ENCODE data around the gene COL8A1.
"Not testable (repeated sequence)": the region's sequence is repeated elsewhere in the genome, so short reads cannot be mapped to it uniquely, and the experiment has no call there.

COL8A1 gene

GRCh38 chr3:99638167-99638948, at the start of gene COL8A1:
Gene COL8A1, plus strand, starts transcription at chr3:99638594. Its CDS starts 152,089 bp downstream, at chr3:99790683.
- no peak for DNase-seq (ENCODE audit: low spot score)

GRCh38 chr3:99589168-99589567, 49.2 kb upstream of the COL8A1 start:
- DNase-seq (ENCODE audit: low spot score), result not testable (repeated sequence)

- DNase-seq (ENCODE audit: low spot score), result no peak
These were observed 38.5 kb upstream of the COL8A1 start for GRCh38 chr3:99599894-99600293.

GRCh38 chr3:99601515-99601914, 36.9 kb upstream of the COL8A1 start:
- DNase-seq (ENCODE audit: low spot score), result no peak

DNA sequence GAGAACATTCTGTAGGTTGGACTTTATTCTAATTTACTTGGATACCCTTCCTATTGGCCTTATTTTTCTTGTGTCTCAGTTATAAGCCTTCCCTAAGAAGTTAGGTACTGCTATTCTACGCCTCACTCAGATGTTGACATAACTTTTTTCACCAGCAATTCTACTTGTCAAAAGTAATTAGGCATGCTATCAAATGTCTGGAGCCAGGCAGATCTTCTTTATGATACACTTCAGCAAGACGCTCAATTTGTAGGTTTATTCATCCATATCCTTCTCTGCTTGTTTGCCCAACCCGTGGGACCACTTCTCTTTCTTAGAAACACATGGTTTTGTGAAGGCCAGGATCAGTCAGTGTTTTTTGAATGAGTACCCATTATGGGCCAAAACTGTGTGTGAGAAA, 36.2 kb upstream of the COL8A1 start:
- no peak for DNase-seq (ENCODE audit: low spot score)

- DNase-seq (ENCODE audit: low spot score), result no peak
These were observed 31.2 kb upstream of the COL8A1 start for GRCh38 chr3:99607151-99607550.

GRCh38 chr3:99614768-99615167, 23.6 kb upstream of the COL8A1 start:
- no peak for DNase-seq (ENCODE audit: low spot score)

DNA sequence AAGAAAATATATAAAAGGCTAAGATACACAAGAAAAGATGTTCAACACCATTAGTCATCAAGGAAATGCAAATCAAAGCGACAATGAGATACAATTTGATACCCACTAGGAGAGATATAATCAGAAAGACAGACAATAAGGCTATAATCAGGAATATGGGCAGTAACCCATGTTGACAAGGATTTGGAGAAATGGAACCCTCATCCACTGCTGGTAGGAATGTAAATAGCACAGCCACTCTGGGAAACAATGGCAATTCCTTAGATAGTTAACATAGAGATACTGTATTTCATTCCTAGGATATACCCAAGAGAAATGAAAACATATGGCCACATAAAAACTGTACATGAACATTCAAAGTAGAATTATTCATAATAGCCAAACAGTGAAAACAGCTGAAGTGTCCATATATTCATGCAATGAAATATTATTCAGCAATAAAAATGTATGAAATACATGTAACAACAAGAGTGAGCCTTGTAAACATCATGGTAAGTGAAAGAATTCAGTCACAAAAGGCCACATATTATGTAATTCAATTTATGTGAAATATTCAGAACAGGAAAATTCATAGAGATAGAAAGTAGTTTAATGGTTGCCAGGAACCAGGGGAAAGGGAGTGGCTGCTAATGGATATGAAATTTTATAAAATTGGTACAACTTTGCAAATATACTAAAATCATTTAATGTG, 18.2 kb upstream of the COL8A1 start:
- DNase-seq (ENCODE audit: low spot score), result no peak

GRCh38 chr3:99620976-99621375, 17.4 kb upstream of the COL8A1 start:
- no peak for DNase-seq (ENCODE audit: low spot score)

DNA sequence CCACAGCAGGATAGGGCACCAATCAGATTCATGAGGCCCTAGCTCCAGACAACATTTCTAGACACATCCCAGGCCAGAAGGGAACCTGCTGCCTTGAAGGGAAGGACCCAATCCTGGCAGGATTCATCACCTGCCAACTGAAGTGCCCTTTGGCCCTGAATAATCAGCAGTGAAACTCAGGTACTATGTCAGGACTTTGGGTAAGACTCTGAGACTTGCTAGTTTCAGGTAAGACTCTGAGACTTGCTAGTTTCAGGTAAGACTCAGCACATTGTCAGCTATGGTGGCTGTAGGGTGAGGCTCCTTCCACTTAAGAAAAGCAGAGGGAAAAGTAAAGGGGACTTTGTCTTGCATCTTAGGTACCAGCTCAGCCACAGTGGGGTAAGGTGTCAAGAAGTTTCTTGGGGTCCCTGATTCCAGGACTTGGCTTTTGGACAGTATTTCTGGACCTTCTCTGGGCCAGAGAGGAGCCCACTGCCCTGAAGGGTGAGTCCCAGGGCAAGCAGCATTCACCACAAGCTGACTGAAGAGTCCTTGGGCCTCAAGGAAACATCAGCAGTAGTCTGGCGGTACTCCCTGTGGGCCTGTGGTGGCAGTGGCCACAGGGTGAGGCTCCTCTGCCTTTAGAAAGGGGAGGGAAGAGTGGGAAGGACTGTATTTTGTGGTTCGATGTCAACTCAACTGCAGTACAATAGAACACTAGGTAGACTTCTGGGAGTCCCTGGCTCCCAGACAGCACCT, 13.7 kb upstream of the COL8A1 start:
- DNase-seq (ENCODE audit: low spot score), result no peak

GRCh38 chr3:99625237-99625622, 13.2 kb upstream of the COL8A1 start:
- no peak for DNase-seq (ENCODE audit: low spot score)

GRCh38 chr3:99625643-99626416, 12.6 kb upstream of the COL8A1 start:
- DNase-seq (ENCODE audit: low spot score), result no peak

DNA sequence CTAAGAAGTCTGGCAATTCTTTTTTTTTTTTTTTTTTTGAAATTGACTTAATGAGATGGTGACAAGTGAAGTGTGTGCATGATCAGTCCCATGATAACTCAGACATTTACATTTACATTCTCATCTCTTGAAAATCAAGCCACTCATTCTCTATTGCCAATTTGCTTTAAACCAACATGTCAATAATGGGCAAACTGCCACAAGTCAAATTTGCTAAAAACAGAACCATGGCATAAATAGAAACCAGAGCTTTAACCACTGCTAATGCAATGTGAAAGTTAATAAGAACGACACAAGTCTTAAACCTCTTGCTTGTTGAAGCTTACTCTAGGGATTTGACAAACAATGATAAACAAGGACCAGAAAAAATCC, 12.0 kb upstream of the COL8A1 start:
- no peak for DNase-seq (ENCODE audit: low spot score)

DNA sequence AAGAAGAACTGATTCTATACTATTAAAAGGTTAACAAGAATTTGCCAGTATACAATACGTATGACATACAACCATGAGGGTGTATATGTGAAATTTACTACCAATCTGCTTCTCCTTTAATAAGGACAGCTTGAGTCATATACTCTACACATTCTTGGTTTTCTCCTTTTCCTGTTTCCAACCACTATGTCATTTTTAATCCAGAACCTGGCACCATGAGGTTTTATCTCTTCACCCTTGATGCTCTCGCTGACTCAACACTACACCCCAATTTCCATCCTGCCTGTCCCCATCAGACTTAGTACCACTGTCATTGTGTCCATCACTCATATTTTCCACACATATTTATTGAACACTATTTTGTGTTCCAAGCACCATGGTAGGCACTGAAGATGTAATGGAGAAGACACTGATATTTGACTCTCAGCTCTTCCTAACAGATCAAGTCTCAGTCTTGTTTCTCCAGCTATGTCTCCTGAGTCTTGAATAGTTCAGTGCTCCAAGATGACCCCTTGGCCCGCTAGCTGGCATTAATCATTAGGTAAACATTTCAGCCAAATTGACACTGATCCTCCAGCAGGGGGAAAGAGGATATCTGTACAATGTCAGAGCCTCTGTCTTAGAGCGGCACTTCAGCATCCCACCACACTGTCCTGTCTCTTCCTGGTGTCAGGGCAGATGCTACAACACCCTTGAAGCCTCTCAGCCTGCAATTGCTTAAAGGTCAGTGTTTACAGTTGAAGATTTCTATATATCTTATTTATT, 11.2 kb upstream of the COL8A1 start:
- DNase-seq (ENCODE audit: low spot score), result no peak

DNA sequence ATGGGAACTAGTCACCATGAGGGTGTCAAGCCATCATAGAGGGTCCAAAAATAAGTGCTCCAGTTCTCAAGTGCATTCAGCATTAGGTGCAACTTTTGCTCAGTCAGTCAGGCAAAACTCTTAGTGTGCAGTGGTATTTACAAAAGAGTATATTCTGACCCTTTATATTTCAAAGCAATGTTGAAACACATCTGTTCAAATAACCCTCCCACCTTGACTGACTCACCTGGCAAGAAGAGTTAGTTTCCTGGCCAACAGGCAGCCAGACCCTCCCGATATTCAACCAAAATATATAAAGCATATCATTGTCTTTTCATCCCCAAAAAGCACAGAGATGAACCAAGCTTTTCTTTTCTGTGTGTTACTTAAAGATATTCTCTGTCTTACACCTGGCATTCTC, 7.6 kb upstream of the COL8A1 start:
- DNase-seq (ENCODE audit: low spot score), result no peak

GRCh38 chr3:99633887-99634558, 4.4 kb upstream of the COL8A1 start:
- DNase-seq (ENCODE audit: low spot score), result no peak

DNA sequence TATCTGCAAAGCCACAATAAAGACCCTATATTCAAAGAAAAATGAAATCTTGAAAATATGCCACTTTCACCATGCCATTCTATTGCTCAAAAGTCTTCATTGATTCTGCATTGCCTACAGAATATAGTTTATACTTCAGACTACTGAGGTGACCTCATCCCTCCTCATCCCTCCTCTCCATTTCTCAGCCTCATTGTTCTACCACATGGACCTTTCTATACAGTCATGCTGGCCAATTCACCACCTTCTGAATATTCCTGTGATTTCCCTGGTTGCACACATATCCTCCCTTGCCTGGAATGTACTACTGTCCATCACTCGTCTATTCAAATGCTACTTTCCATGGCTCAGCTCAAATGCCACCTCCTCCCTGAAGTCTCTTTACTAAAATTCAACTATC, 3.5 kb upstream of the COL8A1 start:
- DNase-seq (ENCODE audit: low spot score), result no peak

- DNase-seq (ENCODE audit: low spot score), result no peak
These were observed 3.0 kb upstream of the COL8A1 start for GRCh38 chr3:99635348-99635747.

GRCh38 chr3:99637016-99637367, 1.4 kb upstream of the COL8A1 start:
- DNase-seq (ENCODE audit: low spot score), result no peak

GRCh38 chr3:99637368-99638111, 854 bp upstream of the COL8A1 start:
- no peak for DNase-seq (ENCODE audit: low spot score)
